K562 (cell line): ENCODE results near the gene GRIA3. TPM values are rescaled to one million over a fixed set of nuclear protein-coding genes. Genes with fewer than 3 reads are reported as not detected.
A peak's percentile ranks its signal among the peaks of the same experiment; 100 is the strongest.

ENCODE experiments used
- ELF1 ChIP-seq: fragments of 200-800 bp; sonication (Bioruptor generic); IDR thresholded peaks from 2 replicates; pipeline ENCODE4 v1.6.1; 2016; ENCODE audit warnings: missing genetic modification characterization, missing compliant biosample characterization
- ELF4 ChIP-seq: fragments of 450-650 bp; formaldehyde crosslinking; IDR thresholded peaks from 2 replicates; pipeline ENCODE4 v1.4.0; 2022; ENCODE audit warnings: missing genetic modification characterization
- EP300 ChIP-seq: IDR thresholded peaks from 2 replicates; pipeline ENCODE4 v1.6.1; 2012; ENCODE audit warnings: low read length, improper control_type of control experiment
- ETV5 ChIP-seq: sonication (generic); formaldehyde crosslinking; IDR thresholded peaks from 2 replicates; pipeline ENCODE4 v1.4.0; 2020; ENCODE audit warnings: low read depth, mild to moderate bottlenecking, missing genetic modification reagents
- GABPB2 ChIP-seq: fragments of 250-450 bp; sonication (Bioruptor Pico); conservative IDR thresholded peaks from 2 replicates; pipeline ENCODE4 v1.5.1; 2021; ENCODE audit warnings: mild to moderate bottlenecking
- NCOA6 ChIP-seq: fragments of 450-650 bp; IDR thresholded peaks from 2 replicates; pipeline ENCODE4 v1.6.1; 2017; ENCODE audit warnings: mild to moderate bottlenecking
- NFE2 ChIP-seq: IDR thresholded peaks from 2 replicates; pipeline ENCODE4 v1.6.1; 2014; ENCODE audit warnings: antibody characterized with exemption, low read depth
- NFRKB ChIP-seq: fragments of 450-650 bp; IDR thresholded peaks from 2 replicates; pipeline ENCODE4 v1.6.1; 2016; ENCODE audit warnings: low read depth
- RAD51 ChIP-seq: fragments of 450-650 bp; IDR thresholded peaks from 2 replicates; pipeline ENCODE4 v1.7.1; 2016; ENCODE audit warnings: low read depth, mild to moderate bottlenecking, borderline replicate concordance
- SMAD1 ChIP-seq: fragments of 150-350 bp; IDR thresholded peaks from 2 replicates; pipeline ENCODE4 v1.6.1; 2014; ENCODE audit warnings: low read length, low read depth; ENCODE audit not compliant: partially characterized antibody
- TCF3 ChIP-seq: sonication (generic); formaldehyde crosslinking; IDR thresholded peaks from 2 replicates; pipeline ENCODE4 v1.4.0; 2020; ENCODE audit warnings: mild to moderate bottlenecking, missing genetic modification reagents
- YY1 ChIP-seq, 3 experiments: IDR thresholded peaks; 2 replicates each; pipeline ENCODE4 v1.6.1; 2011; ENCODE audit warnings: low read length in 2 of 3, mild to moderate bottlenecking in 2 of 3, moderate library complexity in 2 of 3, borderline replicate concordance in 1 of 3, control low read depth in 1 of 3, low read depth in 1 of 3; ENCODE audit not compliant: insufficient read depth in 3 of 3, insufficient replicate concordance in 2 of 3, control insufficient read depth in 1 of 3, insufficient read length in 1 of 3; ENCODE audit errors: extremely low read depth in 1 of 3
- ZNF436 ChIP-seq: fragments of 250-450, 450-650 bp; sonication (Bioruptor Pico); formaldehyde crosslinking; IDR thresholded peaks from 2 replicates; pipeline ENCODE4 v1.7.0; 2020; ENCODE audit warnings: mild to moderate bottlenecking
- ZNF644 ChIP-seq: fragments of 200-800 bp; sonication (Bioruptor generic); IDR thresholded peaks from 2 replicates; pipeline ENCODE4 v1.6.1; 2016; ENCODE audit warnings: low read depth, missing genetic modification characterization, missing compliant biosample characterization
- polyA plus RNA-seq, 8 experiments: library from polyadenylated mRNA; depleted of rRNA in 4 of 8; stranded (reverse) in 5 of 8; unstranded in 3 of 8; fragments of >200 nt; fragmentation: Nextera tagmentation in 2 of 8; fragmentation: Illumina TruSeq in 1 of 8; extraction: Ambion mirVana in 2 of 8; extraction: Trizol in 1 of 8; gene quantifications; 2 replicates each; pipeline versions ENCODE4 v1.2.1 to v1.2.3, GENCODE V29; 2011 to 2014; ENCODE audit warnings: inconsistent platforms in 1 of 8, missing spikeins in 1 of 8
- total RNA-seq, 7 experiments: library from RNA; depleted of rRNA in 6 of 7; stranded (reverse); fragments of >200 nt in 6 of 7; fragmentation: Illumina TruSeq in 2 of 7; extraction: Trizol in 2 of 7; gene quantifications; 2 replicates each; pipeline versions ENCODE4 v1.2.1 to v1.2.3, GENCODE V29; 2011 to 2021; ENCODE audit warnings: low replicate concordance in 1 of 7
- TF ChIP-seq, protein P1 (sequence below): fragments of 450-650 bp; IDR thresholded peaks from 2 replicates; pipeline ENCODE4 v1.6.1; 2016; ENCODE audit warnings: mild to moderate bottlenecking
- TF ChIP-seq, protein P2 (sequence below): fragments of 450-650 bp; IDR thresholded peaks from 2 replicates; pipeline ENCODE4 v1.6.1; 2016; ENCODE audit warnings: low read depth

The GRIA3 gene
- total and polyA plus RNA-seq, 9 of the 15 experiments (the other 6 are each of a cell fraction or from before 2014, with no cell fraction given) = 0.10 TPM; not detected in 8

DNA sequence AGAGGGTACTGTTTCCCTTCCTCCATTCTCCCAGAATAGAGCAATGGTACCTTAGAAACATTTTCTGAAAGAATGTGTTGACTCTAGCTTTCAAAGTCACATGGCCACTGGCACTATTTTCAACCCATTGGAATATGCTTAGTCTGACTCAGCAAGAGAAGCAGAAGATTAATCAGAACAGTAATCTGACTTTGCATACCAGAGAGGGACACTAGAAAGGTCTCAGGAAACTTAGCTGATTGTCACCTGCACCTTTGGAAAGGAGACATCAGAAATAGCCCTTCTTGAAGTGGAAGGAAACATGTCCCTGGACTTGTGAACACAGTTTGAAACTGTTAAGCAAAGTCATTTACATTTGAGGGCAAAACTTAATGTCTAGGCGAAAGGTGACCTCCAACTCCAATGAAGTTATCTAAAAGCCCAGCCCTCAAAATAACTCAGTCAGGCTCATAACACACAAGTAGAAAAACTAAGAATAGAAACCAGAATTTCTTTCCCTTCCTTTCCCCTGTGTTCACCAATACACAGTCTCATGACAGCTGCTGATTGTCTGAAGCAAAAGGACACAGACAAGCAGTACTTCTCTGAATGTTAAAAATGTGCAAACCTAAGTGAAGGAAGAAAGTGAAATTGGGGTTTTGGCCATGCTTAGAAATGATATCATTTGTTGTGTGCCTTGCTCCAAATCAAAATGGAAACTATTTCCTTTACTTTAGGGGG, 270.8 kb downstream of the GRIA3 start (continued):
- TF ChIP-seq NCOA6 = no peak
- TF ChIP-seq ELF4 (CRISPR knock-in tag) = no peak
- TF ChIP-seq, protein P1, sequence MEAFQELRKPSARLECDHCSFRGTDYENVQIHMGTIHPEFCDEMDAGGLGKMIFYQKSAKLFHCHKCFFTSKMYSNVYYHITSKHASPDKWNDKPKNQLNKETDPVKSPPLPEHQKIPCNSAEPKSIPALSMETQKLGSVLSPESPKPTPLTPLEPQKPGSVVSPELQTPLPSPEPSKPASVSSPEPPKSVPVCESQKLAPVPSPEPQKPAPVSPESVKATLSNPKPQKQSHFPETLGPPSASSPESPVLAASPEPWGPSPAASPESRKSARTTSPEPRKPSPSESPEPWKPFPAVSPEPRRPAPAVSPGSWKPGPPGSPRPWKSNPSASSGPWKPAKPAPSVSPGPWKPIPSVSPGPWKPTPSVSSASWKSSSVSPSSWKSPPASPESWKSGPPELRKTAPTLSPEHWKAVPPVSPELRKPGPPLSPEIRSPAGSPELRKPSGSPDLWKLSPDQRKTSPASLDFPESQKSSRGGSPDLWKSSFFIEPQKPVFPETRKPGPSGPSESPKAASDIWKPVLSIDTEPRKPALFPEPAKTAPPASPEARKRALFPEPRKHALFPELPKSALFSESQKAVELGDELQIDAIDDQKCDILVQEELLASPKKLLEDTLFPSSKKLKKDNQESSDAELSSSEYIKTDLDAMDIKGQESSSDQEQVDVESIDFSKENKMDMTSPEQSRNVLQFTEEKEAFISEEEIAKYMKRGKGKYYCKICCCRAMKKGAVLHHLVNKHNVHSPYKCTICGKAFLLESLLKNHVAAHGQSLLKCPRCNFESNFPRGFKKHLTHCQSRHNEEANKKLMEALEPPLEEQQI = no peak
- no peak for TF ChIP-seq YY1 (IDR thresholded peaks at IDR 0.05; ENCODE audit: borderline replicate concordance in 1 of 3, control insufficient read depth in 1 of 3, extremely low read depth in 1 of 3, insufficient read depth in 3 of 3, insufficient read length in 1 of 3, insufficient replicate concordance in 2 of 3, low read depth in 1 of 3, low read length in 2 of 3)
- TF ChIP-seq NFE2 = peak; percentile 57
- no peak for TF ChIP-seq ETV5
- no peak for TF ChIP-seq ZNF436
- TF ChIP-seq RAD51 = peak; percentile 23; the same call in 1 of the 2 replicates
- no peak for TF ChIP-seq ELF1 (tag)
- TF ChIP-seq GABPB2 = no peak
- no peak for TF ChIP-seq NFRKB
- no peak for TF ChIP-seq SMAD1
- no peak for TF ChIP-seq TCF3
- no peak for TF ChIP-seq ZNF644 (tag)
- no peak for TF ChIP-seq EP300
- TF ChIP-seq, protein P2, sequence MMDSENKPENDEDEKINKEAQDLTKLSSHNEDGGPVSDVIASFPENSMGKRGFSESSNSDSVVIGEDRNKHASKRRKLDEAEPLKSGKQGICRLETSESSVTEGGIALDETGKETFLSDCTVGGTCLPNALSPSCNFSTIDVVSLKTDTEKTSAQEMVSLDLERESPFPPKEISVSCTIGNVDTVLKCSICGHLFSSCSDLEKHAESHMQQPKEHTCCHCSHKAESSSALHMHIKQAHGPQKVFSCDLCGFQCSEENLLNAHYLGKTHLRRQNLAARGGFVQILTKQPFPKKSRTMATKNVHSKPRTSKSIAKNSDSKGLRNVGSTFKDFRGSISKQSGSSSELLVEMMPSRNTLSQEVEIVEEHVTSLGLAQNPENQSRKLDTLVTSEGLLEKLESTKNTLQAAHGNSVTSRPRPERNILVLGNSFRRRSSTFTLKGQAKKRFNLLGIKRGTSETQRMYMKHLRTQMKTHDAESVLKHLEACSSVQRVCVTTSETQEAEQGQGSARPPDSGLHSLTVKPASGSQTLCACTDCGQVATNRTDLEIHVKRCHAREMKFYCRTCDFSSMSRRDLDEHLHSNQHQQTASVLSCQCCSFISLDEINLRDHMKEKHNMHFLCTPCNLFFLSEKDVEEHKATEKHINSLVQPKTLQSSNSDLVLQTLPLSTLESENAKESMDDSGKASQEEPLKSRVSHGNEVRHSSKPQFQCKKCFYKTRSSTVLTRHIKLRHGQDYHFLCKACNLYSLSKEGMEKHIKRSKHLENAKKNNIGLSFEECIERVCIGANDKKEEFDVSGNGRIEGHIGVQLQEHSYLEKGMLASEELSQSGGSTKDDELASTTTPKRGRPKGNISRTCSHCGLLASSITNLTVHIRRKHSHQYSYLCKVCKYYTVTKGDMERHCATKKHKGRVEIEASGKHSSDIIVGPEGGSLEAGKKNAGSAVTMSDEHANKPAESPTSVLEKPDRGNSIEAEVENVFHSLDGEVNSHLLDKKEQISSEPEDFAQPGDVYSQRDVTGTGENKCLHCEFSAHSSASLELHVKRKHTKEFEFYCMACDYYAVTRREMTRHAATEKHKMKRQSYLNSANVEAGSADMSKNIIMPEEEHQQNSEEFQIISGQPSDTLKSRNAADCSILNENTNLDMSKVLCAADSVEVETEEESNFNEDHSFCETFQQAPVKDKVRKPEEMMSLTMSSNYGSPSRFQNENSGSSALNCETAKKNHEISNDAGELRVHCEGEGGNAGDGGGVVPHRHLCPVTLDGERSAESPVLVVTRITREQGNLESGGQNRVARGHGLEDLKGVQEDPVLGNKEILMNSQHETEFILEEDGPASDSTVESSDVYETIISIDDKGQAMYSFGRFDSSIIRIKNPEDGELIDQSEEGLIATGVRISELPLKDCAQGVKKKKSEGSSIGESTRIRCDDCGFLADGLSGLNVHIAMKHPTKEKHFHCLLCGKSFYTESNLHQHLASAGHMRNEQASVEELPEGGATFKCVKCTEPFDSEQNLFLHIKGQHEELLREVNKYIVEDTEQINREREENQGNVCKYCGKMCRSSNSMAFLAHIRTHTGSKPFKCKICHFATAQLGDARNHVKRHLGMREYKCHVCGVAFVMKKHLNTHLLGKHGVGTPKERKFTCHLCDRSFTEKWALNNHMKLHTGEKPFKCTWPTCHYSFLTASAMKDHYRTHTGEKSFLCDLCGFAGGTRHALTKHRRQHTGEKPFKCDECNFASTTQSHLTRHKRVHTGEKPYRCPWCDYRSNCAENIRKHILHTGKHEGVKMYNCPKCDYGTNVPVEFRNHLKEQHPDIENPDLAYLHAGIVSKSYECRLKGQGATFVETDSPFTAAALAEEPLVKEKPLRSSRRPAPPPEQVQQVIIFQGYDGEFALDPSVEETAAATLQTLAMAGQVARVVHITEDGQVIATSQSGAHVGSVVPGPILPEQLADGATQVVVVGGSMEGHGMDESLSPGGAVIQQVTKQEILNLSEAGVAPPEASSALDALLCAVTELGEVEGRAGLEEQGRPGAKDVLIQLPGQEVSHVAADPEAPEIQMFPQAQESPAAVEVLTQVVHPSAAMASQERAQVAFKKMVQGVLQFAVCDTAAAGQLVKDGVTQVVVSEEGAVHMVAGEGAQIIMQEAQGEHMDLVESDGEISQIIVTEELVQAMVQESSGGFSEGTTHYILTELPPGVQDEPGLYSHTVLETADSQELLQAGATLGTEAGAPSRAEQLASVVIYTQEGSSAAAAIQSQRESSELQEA = no peak
